CD4-positive, alpha-beta T cell treated with Interleukin-4 for 4 hours (primary cell): Measurements from ENCODE around the gene ADGRG7.
A peak's percentile ranks its signal among the peaks of the same experiment; 100 is the strongest.

Experiments used
- DNase-seq: peaks from one replicate; pipeline ENCODE4 v3.0.0-alpha.2; 2020

ADGRG7 gene

DNA sequence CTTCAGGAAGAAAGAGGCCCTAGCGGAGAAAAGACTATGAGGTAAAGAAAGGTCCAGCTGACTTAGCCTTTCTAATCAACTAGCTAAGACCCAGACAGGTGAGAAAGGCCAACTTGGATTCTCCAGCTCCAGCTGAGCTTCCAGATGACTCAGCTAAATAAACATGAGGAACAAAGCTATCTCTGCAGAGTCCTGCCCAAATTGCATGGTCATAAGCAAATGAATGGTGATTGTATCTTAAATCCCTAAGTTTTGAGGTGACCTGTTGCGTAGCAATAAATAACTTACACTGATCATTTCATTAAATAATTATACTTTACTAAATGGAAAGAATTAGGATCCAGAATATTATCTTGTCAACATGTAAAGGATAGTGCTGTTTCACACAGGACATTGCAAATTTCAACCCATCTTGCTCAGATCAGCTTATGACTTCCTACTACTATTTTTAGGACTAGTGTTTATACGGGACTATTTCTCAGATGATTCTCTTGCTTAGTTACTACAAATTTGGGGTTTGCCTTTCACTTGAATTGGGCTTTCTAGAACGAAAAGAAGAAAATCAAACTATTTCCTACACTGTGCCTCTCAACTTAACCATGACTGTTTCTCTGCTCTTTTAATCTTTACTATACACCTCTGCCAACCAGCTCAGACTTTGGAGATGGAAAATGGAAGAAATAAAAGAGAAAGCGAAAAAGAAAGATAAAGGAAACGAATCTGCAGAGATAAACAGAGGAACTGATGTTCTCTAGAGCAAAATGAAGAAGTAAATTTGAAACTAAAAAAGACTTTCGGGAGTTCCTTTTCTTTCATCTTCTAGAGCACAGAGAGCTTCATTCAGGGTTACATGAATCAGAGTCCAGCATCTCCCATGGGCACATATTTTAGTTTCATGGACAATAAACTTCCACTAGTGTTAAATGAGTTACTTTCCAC, 6.6 kb upstream of the ADGRG7 start:
- DNase-seq, result no peak

DNA sequence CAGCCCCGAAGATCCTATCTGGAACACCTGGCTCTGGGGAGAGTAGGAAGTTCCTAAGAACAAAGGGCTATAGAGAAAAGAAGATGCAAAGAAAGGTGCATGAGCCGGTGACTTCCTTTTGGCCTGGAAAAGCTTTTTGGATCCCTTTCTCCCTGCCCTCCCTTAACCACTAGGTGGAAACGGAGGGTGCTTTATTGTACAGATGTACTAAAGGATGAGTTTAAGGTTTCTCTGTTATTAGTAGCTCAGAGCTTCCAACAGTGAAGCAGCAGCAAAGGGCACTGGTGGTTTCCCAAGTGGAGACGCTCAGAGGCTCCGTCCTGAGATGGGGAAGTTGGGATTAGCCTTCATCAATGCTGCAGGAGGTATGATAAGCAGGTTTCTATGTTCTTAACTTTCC, 5.9 kb upstream of the ADGRG7 start:
- DNase-seq, result no peak

DNA sequence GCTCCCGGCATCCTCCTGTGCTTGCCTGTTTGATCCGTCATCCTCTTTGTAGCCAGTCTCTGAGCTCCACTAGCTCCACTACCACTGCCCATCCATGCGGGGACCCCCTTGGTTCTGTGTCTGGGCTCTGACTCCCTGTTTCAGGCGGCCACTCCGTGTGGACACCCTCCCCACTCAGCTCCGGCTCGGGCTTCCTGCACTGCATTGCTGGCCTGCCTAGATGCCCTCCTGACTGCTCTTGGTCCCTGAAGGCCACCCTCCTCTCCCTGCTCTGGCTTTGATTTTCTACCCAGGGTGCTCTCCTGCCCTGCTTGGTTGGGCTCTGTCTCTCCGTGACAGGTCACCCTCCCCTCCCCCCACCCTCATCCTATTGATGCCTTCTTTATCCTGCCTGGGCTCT, 4.0 kb upstream of the ADGRG7 start:
- DNase-seq, result no peak

DNA sequence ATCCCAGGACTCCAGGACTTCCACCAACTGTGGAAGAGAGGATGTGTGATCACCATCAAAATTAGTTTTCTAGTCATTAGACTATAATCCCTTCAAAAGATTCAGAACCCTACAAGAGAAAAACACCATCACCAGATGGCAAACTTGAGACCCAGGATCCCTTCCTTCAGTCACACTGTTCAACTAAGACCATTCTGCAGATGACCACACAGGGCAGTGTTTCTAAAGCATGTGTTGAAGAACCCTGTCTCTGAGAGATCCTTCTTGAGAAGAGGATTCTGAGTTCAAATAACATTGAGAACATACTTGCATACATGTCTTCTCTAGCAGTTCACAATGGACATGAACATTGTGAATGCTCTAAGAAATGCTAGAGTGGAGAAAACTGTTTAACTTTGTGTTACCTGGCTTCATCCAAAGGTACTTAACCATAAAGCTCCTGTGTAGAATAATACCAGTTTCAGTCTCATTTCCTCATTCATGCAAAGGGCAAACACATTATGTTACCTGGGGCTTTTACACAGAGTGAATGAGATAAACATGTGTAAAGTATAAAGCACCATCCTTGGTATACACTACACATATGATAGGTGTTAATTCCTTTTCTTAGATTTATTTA, 2.4 kb upstream of the ADGRG7 start:
- DNase-seq, result no peak

DNA sequence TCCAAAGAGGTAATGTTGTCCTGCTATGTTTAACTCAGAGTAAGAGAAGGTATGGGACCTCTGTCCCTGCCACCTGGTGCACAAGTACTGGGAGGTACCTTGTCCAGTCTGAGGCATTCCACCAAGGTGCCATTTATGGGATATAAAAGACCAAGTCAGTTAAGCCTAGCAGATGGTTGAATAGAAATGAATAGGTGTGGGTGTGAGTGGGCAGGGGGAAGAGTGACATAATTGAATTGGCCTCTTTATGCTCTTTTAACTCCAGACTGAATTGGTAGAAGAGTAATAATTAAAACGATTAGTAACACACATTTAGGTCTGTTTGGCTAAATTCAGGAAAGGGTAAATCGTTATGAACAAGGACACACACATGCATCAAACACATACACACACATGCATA, 562 bp downstream of the ADGRG7 start:
- no peak for DNase-seq

DNA sequence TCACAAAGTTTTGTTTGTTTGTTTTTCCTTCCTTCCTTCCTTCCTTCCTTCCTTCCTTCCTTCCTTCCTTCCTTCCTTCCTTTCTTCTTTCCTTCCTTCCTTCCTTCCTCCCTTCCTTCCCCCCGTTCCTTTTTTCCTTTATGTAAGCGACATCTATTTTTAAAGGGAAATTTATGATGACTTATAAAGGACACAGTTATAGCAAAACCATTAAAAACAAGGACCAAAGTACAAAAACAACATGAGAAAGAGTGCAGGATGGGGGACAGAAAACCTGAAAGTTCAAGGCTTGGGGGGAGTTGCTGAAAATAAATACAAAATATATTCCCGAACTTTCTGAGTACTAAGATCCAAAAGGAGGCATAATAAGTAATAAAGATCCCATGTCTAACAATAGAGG, 1.8 kb downstream of the ADGRG7 start:
- no peak for DNase-seq

DNA sequence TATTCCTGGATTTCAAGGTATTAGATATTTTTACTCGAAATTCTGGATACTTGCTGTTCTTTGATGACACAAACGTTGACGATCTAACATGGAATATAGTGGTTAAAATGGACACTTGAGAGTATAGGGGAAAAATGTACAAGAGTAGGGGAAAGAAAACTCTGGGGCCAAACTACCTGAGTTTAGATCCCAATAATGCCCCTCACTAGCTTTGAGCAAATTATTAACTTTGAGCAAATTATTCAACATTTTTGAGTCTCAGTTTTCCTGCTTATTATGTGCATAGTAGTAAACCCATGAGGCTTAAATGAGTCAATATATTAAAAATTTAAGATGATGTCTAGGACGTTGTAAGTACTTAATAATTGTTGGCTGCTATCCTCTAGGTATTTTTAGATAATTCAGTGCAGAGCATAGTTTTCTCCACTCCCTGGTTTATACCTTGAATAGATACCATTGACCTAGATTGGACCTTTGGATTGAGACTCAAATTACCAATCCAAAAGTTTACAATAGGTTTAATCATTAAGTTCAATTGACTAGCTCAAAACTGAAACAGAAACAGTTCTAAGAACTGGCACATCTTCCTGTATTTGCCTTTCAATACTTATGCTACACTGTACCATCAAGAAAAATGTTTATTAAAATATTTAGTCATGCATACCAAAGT, 4.5 kb downstream of the ADGRG7 start:
- DNase-seq, result no peak

DNA sequence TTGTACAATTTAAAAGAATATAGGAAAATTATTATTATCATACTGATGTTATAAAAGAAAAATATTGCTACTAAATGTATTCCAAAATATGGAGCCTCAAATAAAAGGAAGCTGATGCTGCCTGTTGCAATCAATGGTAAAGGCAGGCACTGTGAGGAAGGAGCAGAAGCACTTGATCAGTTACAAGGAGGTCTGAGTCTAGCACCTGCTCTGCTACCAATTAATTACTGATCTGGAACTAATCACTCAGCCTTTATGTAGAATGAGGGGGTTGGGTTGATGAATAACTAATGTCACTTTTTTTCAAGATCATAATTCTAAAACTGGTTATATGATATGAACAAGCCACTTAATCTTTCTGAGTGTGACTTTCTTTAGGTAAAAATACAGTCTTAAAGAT, 5.5 kb downstream of the ADGRG7 start:
- no peak for DNase-seq

DNA sequence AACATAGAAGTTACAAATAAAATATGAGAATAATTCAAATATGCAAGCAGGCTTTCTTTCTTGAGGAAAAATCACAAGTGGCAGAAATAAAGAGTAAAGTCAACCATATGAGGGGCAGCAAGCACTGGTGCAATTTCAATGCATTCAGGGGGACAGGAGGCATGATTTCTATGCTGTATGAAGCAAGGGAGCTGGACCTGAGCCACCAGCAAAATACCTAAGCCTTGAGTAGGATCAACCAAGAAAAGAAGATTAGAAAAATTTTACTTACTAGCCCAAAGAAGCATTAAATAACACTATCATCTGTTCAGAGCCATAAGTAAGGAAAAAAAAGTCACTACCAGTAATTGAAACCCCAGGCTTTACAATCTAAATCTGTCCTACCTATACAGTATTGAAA, 6.3 kb downstream of the ADGRG7 start:
- no peak for DNase-seq

DNA sequence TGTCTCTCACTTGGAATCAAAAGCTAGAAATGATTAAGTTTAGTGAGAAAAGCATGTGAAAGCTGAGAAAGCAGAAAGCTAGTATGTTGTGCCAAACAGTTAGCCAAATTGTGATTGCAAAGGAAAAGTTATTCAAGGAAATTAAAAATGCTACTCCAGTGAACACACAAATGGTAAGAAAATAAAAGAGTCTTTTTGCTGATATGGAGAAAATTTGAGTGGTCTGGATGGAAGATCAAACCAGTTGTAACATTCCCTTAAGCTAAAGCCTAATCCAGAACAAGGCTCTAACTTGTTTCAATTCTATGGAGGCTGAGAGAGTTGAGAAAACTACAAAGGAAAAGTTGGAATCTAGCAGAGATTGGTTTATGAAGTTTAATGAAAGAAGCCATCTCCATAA, 11.8 kb downstream of the ADGRG7 start:
- DNase-seq, result no peak

DNA sequence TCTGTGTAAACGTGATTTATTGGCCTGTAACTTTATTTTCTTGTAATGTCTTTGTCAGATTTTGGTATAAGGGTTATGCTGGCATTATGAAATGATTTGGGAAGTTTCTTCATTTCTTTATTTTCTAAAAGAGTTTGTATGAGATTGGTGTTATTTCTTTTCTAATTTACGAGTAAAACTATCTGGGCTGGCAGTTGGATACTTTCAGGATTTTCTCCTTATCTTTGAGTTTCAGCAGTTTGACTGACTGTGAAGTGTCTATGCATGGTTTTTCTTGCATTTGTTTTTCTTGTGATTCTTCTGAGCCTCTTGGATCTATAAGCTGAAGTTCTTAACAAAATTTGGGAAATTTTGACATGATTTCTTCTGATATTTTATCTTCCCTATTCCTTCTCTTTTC, 18.1 kb downstream of the ADGRG7 start:
- DNase-seq, result no peak

DNA sequence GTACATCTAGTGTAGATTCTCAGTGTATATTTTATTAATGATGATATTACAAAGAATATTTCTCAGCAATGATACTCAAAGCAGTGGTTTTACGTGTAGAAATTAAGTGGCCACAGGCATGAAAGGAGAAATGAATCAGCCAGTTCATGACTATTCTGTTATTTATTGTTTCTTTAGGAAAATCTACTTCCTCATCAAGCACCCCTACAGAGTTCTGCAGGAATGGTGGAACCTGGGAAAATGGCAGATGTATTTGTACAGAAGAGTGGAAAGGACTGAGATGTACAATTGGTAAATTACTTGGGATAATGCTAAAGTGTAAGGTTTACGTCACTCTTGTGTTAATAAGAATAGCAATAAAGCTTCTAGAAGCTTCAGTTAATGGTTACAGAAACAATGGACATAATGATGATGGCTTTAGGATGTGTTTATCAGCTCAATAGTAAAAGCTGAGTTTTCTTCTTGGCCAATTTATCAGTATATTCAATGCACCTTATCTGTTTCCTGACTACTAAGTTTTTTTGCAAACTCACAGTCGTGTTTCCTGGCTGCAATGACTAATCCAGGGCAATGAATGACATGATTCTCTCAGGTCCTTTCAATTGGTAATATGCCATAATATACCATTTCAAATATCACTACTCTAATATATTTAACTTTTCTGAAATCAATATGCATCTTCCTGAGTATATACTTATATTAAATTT, 20.2 kb downstream of the ADGRG7 start:
- DNase-seq, result no peak

DNA sequence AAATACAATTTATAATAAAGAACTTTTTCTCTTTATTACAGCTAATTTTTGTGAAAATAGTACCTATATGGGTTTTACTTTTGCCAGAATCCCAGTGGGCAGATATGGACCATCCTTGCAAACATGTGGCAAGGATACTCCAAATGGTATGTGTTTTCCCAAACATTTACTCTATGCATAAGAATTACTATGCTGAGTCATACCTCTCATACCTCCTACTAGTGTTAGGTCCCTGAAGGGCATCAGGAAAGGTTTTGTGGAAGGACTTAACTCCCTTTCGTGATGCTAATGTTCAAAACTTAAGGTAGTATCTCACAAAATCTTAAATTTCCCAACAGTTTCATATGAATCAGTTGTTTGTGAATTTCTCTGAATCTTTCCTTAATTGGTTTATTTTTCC, 21.3 kb downstream of the ADGRG7 start:
- DNase-seq, result no peak

DNA sequence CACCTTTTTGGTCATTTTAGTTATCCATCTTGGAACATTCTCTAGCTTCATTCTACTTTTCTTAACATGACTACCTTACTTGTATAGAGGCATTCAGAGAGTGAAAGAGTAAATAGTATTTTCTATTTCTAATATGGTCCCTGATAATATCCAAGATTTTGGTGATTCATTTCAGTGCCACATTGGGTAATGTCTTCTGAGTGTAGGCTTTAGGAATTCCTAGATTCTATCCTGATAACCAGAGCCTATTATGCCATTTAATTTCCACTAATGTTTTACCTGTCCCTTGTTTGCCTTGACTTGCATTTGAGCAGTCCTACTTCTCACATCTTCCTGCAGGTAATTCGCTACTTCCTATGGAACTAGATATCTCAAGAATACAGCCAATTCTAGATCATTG, 21.8 kb downstream of the ADGRG7 start:
- DNase-seq, result no peak

DNA sequence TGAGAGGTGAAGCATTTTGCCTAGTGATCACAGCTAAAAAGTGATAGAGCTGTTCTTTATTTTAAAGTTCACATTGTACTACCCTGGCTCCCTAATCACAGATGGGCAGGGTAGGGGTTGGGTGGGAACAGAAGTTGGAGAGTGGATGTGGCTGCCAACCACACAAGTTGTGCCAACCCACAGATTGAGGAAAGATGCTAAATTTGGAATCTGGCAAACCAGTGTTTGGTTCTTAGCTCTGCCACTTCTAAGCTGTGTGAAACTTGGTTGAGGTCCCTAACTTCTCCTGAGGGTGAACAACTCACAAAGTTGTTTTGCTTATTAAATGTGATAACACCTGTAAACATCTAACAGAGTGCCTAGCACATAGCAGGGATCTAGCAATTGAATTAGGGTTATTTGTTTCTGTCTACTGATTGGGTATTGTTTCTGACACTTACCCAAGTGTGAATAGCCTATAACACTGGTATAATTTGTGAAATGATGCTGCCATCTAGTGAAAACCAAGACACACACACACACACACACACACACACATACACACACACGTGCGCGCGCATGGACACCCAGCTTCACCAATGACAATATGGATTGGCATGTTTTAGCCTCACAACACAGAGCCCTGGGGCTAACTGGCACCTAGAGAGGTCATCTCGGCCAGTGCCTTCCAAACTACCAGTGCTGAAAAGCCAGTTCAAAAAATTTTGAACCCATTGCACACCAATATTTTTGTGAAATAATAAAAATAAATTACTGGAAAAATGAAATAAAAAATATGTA, 25.3 kb downstream of the ADGRG7 start:
- peak; percentile 6 for DNase-seq

DNA sequence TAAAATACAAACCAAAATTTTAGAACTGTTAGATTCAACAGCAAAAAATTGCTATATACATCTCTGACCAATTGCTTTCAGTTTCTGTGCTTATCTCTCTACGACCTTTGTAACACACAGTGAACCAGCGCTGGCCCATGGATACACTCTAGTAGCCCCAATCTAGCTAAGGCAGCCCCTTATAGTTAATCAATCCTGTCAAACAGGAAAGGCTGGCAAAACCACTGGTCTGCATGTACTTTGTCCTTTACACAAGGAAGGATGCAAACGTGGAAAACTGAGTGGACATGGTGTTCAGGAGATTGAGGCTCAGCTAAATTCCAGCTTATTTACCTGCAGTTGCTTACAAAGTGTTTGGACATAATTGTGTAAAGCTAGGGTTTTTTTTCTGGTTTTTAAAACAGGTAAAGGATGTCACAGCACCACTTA, 25.9 kb downstream of the ADGRG7 start:
- no peak for DNase-seq

DNA sequence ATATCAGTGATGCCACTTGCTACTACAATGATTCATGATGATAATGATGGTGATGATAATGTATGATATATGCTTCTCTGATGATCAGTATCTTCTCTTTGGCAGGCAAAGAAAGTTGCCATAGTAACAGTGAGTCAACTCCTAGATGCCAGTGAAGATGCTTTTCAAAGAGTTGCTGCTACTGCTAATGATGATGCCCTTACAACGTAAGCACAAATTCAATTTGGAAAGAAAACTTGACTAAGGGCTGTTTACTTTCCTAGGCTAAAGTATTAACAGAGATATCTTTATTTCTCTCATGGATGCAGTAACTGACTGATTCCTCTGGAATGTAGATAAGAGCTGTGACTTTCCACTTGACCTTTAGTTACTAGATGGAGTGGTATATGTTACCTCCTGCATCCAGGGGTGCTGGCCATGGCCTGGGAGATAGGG, 27.8 kb downstream of the ADGRG7 start:
- DNase-seq, result no peak

DNA sequence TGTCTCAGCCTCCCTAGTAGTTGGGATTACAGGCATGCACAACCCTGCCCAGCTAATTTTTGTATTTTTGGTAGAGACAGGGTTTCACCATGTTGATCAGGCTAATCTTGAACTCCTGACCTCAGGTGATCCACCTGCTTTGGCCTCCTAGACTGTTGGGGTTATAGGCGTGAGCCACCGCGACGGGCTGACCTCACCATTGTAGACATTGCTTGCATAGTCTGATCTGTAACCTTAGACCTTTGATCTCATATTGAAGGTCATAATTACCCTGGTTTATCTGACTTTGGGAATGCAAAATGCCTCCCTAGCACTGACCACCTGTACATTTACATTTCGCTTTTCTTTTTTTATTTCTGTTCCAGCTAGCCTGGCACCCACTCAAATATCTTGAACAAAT, 31.2 kb downstream of the ADGRG7 start:
- no peak for DNase-seq

DNA sequence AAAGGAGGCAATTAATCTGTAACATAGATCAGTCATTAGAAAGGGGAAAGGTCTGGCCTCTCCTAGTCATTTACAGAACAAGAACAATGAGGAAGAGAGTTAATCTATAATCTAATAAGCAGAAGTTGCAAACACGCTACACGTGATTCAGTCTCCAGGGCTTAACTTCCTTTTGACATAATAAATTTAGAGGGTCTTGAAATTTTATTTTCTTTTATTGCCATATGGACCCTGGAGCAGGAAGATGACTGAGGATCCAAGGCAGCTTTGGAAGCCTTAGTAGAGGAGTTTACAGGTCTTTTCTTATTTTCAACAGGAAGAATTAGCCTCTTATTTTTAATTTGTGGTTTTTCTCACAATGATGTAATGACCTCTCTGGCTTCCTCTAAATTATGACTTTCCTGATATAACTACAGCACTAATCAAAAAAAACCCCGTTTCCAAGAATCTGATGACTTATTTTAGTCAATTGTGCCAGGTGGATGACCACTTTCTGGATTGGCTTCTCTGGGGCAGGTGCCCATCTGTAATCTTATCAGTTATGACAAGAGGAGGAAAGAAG, 32.2 kb downstream of the ADGRG7 start:
- no peak for DNase-seq

DNA sequence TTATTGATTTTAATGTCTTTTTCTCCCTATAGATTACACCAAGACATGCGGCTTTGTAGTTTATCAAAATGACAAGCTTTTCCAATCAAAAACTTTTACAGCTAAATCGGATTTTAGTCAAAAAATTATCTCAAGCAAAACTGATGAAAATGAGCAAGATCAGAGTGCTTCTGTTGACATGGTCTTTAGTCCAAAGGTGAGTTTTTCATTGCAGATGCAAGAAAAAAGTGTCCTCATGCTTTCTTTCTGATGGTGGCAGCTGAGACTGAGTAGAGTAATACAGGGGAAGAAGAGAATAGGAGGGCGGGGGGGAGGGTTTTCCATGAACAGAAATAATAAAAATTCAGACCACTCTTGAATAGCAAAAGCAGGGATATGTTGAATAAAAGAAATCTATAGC, 36.5 kb downstream of the ADGRG7 start:
- no peak for DNase-seq

DNA sequence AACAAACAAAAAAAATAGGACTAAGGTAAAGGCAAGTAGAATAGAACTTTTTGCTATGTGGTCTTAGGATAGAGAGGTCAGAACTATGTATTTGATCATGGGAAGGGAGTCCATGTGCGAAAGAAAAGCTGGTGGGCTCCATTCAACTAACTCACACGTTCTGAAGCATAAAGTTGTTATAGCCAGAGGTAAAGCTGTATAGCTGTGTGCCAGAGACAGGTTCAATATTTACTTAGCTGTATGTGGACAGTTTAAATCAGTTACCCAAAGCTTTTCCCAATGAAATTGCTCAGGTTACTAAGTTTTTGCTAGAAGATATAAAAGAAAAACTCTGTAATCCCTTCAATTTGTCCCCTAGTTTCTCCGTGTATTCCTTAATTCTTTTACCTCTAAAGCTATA, 37.8 kb downstream of the ADGRG7 start:
- no peak for DNase-seq

DNA sequence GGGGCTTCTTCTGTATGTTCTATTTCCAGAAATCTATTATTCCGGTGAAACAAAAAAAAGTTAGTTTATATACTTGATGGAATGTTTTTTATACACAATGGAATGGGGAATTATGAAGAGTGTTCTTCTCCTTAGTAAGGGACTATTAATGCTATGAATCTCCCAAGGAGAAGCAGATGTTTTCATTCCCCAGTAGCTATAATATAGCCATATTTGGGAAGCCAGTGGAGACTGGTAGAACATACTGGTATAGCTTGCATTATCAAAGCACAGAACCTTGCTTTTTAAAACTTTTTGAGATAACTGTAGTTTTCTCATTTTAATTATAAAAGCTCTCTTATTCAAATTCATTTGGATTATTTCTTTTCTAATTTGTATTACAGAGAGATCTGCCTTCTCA, 38.3 kb downstream of the ADGRG7 start:
- DNase-seq, result no peak
